Stimulated activated naive CD8-positive, alpha-beta T cell treated with anti-CD3 and anti-CD28 coated beads, Interleukin-15, Interleukin-2, amounts not matched to agents 100 ng/mL and 50 ng/mL, for 24 hours (primary cell): ENCODE data around the gene MIDN.
A peak's percentile ranks its signal among the peaks of the same experiment; 100 is the strongest.

Experiments used
- H3K27ac Mint-ChIP-seq: one replicate; pipeline ENCODE4 v1.8.0; 2021; ENCODE audit warnings: mild to moderate bottlenecking, mixed read lengths
- H3K27me3 Mint-ChIP-seq: one replicate; pipeline ENCODE4 v1.8.0; 2021; ENCODE audit warnings: mixed read lengths
- H3K36me3 Mint-ChIP-seq: one replicate; pipeline ENCODE4 v1.8.0; 2021; ENCODE audit warnings: low read depth, mixed read lengths
- H3K4me1 Mint-ChIP-seq: one replicate; pipeline ENCODE4 v1.8.0; 2021; ENCODE audit warnings: low read depth, mixed read lengths
- H3K4me3 Mint-ChIP-seq: one replicate; pipeline ENCODE4 v1.8.0; 2021; ENCODE audit warnings: mild to moderate bottlenecking, mixed read lengths
- H3K9me3 Mint-ChIP-seq: one replicate; pipeline ENCODE4 v1.8.0; 2021; ENCODE audit warnings: mixed read lengths

MIDN gene

GRCh38 chr19:1271528-1272422, 23.4 kb downstream of the MIDN start:
- Mint-ChIP-seq H3K27ac (peak overlapping the region; percentile 98), H3K4me3 (peak overlapping the region; percentile 95), H3K36me3 (peaks cover 51% of the 10 kb centered on the region), H3K9me3 (no peaks in the 10 kb centered on the region), H3K4me1 (peaks cover 69% of the 10 kb centered on the region), H3K27me3 (no peaks in the 10 kb centered on the region)

DNA sequence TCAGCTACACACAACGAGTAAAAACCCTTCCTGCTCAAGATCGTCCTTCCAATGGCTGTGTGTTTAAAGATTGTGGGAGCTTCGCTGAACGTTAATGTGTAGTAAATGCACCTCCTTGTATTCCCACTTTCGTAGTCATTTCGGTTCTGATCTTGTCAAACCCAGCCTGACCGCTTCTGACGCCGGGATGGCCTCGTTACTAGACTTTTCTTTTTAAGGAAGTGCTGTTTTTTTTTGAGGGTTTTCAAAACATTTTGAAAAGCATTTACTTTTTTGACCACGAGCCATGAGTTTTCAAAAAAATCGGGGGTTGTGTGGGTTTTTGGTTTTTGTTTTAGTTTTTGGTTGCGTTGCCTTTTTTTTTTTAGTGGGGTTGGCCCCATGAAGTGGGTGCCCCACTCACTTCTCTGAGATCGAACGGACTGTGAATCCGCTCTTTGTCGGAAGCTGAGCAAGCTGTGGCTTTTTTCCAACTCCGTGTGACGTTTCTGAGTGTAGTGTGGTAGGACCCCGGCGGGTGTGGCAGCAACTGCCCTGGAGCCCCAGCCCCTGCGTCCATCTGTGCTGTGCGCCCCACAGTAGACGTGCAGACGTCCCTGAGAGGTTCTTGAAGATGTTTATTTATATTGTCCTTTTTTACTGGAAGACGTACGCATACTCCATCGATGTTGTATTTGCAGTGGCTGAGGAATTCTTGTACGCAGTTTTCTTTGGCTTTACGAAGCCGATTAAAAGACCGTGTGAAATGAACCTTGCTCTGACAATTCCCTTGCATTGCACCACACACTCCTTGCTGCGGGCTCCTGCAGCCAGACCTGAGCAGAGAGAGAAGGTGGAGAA, 24.3 kb downstream of the MIDN start:
- Mint-ChIP-seq H3K4me1 (peaks cover 66% of the 10 kb centered on the region), H3K9me3 (no peaks in the 10 kb centered on the region)

DNA sequence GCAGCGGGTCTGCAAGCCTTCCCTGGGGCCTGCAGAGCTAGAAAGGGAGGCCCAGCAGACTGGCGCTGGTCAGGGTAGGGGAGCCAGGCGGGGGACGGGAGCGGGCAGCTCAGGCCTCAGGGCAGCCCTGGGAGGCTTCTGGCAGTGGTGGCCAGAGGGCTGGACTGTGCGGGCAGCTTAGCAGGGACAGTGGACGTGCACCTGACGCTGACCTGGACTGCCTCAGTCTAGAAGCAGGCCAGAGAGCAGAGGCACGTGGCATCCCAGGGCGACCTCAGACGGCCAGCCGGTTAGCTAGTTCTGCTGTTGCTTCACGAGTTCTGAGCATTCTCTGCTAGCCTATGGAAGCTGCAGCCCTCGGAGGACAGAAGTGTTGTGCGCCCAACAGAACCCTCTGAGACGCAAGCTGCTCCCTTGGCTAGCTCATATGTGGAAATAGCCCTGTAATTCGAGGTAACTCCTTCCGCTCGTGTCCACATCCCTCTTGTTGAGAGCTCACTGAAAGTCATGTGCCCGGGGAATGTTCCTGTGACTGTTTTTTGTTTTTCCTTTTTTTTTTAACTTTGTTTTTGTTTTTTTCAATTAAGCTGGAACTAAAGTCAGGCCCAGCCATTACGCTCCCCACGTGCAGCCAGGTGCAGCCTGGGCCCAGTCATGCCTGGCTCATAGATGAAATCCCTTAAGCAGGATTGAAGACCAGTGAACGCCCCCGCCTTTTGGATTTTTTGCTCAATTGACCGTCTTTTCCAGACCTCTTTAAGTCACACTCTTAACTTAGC, 25.1 kb downstream of the MIDN start:
- peaks cover 60% of the 10 kb centered on the region for H3K36me3 Mint-ChIP-seq
- peaks cover 62% of the 10 kb centered on the region for H3K4me1 Mint-ChIP-seq
- peak overlapping the region; percentile 95 for H3K4me3 Mint-ChIP-seq
- H3K9me3 Mint-ChIP-seq, result no peaks in the 10 kb centered on the region
- no peaks in the 10 kb centered on the region for H3K27me3 Mint-ChIP-seq
- peak overlapping the region; percentile 84 for H3K27ac Mint-ChIP-seq

More for the DNA sequence above, 24.3 kb downstream of the MIDN start:
- Mint-ChIP-seq H3K27ac (peak overlapping the region; percentile 84), H3K27me3 (no peaks in the 10 kb centered on the region), H3K36me3 (peaks cover 55% of the 10 kb centered on the region), H3K4me3 (peak overlapping the region; percentile 95)

- Mint-ChIP-seq H3K4me3 (peak overlapping the region; percentile 77), H3K36me3 (peaks cover 60% of the 10 kb centered on the region), H3K27me3 (no peaks in the 10 kb centered on the region), H3K9me3 (no peaks in the 10 kb centered on the region), H3K4me1 (peaks cover 57% of the 10 kb centered on the region), H3K27ac (peak overlapping the region; percentile 68)
Measured at GRCh38 chr19:1274081-1274851, 25.9 kb downstream of the MIDN start.

- peaks cover 58% of the 10 kb centered on the region for H3K4me1 Mint-ChIP-seq
- H3K4me3 Mint-ChIP-seq, result peak overlapping the region; percentile 77
- peak overlapping the region; percentile 68 for H3K27ac Mint-ChIP-seq
- no peaks in the 10 kb centered on the region for H3K27me3 Mint-ChIP-seq
- no peaks in the 10 kb centered on the region for H3K9me3 Mint-ChIP-seq
- H3K36me3 Mint-ChIP-seq, result peaks cover 58% of the 10 kb centered on the region
Measured at GRCh38 chr19:1274852-1275259, 26.5 kb downstream of the MIDN start.

DNA sequence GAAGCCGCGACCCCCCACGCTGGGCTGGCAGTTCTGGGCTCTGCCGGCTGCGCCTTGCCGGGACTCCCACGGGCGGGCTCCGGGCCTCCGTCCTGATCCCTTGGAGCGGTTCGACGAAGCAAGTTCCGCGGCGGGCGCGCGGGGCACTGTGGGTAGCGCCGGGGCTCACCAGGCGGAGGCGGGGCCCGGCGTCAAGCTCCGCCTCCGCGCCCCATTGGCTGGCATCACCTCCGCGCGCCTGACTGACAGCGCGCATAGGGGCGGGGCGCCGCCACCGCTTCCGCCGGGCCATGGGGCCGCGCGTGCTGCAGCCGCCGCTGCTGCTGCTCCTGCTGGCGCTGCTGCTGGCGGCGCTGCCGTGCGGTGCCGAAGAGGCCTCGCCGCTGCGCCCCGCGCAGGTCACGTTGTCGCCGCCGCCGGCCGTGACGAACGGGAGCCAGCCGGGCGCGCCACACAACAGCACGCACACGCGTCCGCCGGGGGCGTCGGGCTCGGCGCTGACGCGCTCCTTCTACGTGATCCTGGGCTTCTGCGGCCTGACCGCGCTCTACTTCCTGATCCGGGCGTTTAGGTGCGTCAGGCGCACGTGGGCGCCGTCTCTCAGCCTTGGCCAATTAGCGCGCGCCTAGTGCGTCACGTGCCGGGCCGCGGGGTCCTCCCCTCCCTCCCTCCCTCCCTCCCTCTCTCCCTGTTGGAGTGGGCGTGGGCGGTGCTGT, 27.0 kb downstream of the MIDN start, which contains the start of gene FAM174C:
Gene FAM174C, plus strand, starts transcription at position 271 of the 716 bp plus-strand sequence. Its CDS starts 20 bp downstream, at position 291.
- Mint-ChIP-seq H3K36me3 (peaks cover 52% of the 10 kb centered on the region), H3K4me3 (peak within 1 kb of the TSS; percentile 86), H3K27ac (peak within 1 kb of the TSS; percentile 92), H3K4me1 (peaks cover 55% of the 10 kb centered on the region), H3K9me3 (no peaks in the 10 kb centered on the region), H3K27me3 (no peaks in the 10 kb centered on the region)

DNA sequence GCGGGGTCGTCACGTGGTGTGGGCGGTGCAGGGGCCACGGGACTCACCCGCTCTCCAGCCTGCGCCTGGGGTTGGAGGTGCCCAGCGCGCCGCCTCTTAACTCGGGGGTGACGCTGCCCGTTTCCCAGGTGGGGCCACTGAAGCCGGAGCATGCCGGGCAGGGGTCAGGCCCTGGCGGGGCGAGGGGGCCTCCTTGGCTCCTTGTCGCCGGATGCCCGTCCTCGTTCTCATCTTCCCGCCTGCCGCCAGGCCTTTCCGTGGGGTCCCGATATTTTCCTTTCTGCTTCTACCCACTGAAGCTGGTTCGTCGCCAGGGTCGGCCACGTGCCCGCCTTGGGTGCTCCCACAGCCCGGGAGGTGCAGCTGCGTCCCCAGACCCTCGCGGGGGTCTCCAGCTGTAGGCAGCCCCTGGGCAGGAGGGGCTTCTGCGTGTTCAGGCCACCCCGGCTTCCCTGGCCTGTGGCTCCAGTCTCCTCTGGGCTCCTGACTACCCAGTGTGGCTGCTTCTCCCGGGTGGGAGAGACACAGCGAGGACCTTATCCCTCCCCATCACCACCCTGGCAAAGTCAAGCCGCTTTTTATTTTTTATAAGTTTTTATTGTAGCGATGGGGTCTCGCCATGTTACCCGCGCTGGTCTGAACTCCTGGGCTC, 27.7 kb downstream of the MIDN start:
- H3K36me3 Mint-ChIP-seq, result peaks cover 45% of the 10 kb centered on the region
- peak overlapping the region; percentile 86 for H3K4me3 Mint-ChIP-seq

DNA sequence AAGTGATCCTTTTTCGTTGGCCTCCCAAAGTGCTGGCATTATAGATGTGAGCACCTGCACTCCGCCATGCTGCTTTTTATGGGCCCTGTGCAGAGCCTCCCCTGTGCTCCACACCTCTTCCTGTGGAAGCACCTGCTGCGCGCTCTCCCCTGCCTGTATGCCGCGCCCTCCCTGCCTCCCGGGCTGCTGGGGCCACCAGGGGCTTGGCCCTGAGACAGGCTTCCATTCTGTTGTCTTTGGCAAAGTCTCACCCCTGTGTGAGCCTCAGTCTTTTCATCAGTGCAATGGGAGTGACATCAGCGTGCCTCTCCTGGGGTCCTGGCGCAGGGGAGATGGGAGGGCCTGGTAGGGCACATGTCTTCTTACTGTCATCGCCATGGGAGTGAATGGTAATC, 28.2 kb downstream of the MIDN start:
- peaks cover 43% of the 10 kb centered on the region for H3K4me1 Mint-ChIP-seq
- H3K36me3 Mint-ChIP-seq, result peaks cover 40% of the 10 kb centered on the region
- H3K27me3 Mint-ChIP-seq, result no peaks in the 10 kb centered on the region

More for the DNA sequence above, 27.7 kb downstream of the MIDN start:
- Mint-ChIP-seq H3K27ac (peak overlapping the region; percentile 92), H3K27me3 (no peaks in the 10 kb centered on the region), H3K9me3 (no peaks in the 10 kb centered on the region), H3K4me1 (peaks cover 48% of the 10 kb centered on the region)

GRCh38 chr19:1277061-1277460, 28.7 kb downstream of the MIDN start:
- peaks cover 36% of the 10 kb centered on the region for H3K36me3 Mint-ChIP-seq
- H3K4me3 Mint-ChIP-seq, result peak overlapping the region; percentile 86
- peaks cover 39% of the 10 kb centered on the region for H3K4me1 Mint-ChIP-seq

More for the DNA sequence above, 28.2 kb downstream of the MIDN start:
- Mint-ChIP-seq H3K4me3 (peak overlapping the region; percentile 86), H3K27ac (peak overlapping the region; percentile 92), H3K9me3 (no peaks in the 10 kb centered on the region)

DNA sequence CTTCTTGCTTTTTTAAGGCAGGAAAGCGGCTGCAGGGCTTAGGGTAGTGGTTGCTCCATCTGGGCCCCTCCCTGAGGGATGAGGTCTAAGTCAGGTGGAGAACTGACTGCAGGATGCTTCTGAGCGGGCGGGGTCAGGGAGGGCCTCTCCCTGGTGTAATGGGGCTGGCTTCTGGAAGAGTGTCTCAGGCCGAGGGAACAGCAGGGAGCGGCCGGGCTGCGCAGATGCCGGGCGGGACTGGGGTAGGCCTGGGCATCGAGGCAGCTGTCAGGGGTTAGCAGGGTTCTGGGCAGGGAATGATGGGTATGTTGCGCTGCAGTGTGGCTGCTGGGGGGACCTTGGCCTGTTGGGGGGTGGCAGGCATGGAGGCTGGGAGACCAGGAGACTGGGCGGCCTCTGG, 29.7 kb downstream of the MIDN start:
- Mint-ChIP-seq H3K27me3 (no peaks in the 10 kb centered on the region), H3K4me3 (peak overlapping the region; percentile 45), H3K36me3 (peaks cover 25% of the 10 kb centered on the region), H3K9me3 (no peaks in the 10 kb centered on the region), H3K27ac (peak overlapping the region; percentile 45), H3K4me1 (peaks cover 29% of the 10 kb centered on the region)

More at GRCh38 chr19:1277061-1277460, 28.7 kb downstream of the MIDN start:
- Mint-ChIP-seq H3K27ac (peak overlapping the region; percentile 92), H3K9me3 (no peaks in the 10 kb centered on the region), H3K27me3 (no peaks in the 10 kb centered on the region)

DNA sequence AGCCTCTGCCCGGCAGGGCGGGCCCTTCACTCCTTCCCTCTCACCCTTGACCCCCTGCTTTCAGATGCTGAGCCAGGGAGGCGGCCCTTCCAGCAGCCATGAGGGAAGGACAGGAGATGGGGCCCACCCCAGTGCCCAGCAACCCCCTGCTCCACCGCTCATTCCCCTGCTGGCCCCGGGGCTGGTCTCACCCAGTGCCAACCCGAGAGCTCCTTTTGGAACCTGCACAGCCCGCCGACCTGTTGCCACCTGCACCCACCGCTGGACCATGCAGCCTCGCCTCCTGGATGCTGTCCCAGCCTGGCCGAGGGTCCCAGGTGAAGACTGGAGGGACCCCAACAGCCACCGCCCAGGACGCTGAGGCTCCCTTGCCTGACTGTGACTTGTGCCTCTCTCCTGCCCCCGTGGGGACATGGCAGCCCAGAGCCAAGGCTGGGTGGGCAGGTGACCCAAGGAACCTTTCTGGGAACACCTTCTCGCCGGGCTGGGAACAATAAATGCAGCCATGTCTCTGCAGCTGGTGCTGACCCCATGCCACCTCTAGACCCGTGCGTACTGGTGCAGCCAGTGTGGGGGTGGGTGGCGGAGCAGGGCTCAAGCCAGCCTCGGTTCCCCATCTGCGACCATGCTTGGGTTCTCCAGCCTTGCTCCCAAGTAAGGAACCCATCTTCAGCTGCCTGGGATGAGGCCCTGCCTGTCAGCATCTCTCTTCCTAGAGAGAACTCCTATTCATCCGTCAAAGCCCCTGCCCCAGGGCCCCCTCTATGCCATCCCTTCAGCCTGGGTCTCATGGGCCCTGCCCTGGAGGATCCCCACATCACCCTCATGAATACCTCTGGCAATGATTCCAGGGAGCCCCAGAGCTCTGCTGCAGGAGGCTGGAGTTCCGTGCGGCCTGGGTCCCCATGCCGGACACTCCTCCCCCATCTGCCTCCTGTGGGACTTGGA, 30.6 kb downstream of the MIDN start:
- Mint-ChIP-seq H3K4me1 (peaks cover 22% of the 10 kb centered on the region), H3K27ac (no peak overlapping the region), H3K9me3 (no peaks in the 10 kb centered on the region), H3K36me3 (peaks cover 18% of the 10 kb centered on the region), H3K4me3 (no peak overlapping the region), H3K27me3 (no peaks in the 10 kb centered on the region)

DNA sequence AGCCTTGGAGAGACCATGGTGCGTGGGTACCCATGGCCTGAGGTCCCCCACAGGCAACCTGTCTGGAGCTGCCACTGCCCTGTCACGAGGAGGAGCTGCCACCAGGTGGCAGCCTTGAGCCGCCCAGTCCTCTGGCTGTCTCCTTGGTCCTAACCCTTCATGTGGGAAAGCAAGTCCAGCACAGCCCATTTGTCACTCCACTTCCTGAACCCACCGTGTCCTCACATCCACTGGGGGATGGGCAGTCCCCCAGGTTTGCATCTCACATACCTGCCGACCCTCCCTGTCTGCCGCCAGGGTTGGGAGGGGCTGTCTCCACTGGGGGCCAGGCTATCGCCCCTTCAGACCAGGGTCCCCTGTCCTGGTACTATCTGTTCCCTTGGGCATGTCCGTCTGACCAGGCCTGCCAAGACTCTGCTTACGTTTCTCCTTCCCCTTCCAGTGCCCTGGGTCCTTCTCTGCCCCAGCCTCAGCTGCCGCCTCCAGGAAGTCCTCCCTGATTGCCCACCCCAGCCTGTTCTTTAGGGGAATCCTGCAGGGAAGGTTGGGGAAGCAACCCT, 31.5 kb downstream of the MIDN start:
- peaks cover 13% of the 10 kb centered on the region for H3K36me3 Mint-ChIP-seq
- H3K4me1 Mint-ChIP-seq, result peaks cover 17% of the 10 kb centered on the region
- H3K27ac Mint-ChIP-seq, result no peak overlapping the region
- peak overlapping the region; percentile 6 for H3K4me3 Mint-ChIP-seq
- peaks cover 9% of the 10 kb centered on the region for H3K27me3 Mint-ChIP-seq
- no peaks in the 10 kb centered on the region for H3K9me3 Mint-ChIP-seq
